ENCODE measurements around the gene DIABLO. TPM values are rescaled to one million over a fixed set of nuclear protein-coding genes. Genes with fewer than 3 reads are reported as not detected.

Gene DIABLO
- total RNA-seq, 1 experiment from 2014 or later, result 72.0 TPM

GRCh38 chr12:122202017-122202416 lies 23.8 kb downstream of the DIABLO start:
- Histone ChIP-seq H3K36me3 (ENCODE audit: insufficient read depth, low read length, poor library complexity, severe bottlenecking) (no peaks in the 10 kb centered on the region), H3K4me1 (ENCODE audit: insufficient read depth, low read length, poor library complexity, severe bottlenecking) (peaks cover 14% of the 10 kb centered on the region), H3K4me3 (ENCODE audit: low read depth, low read length, poor library complexity, severe bottlenecking) (no peak overlapping the region), H3K27ac (ENCODE audit: low read depth, low read length, poor library complexity, severe bottlenecking) (no peak overlapping the region), H3K9me3 (ENCODE audit: low read depth, low read length, poor library complexity, severe bottlenecking) (no peaks in the 10 kb centered on the region), H3K27me3 (replicated peaks; ENCODE audit: insufficient read depth, low read depth, low read length, poor library complexity) (peaks cover 15% of the 10 kb centered on the region)
- no peak for DNase-seq (ENCODE audit: low spot score)
- no TSS peak for BruUV-seq (replicated peaks)
- ChIA-PET POLR2A (ENCODE audit: low non-redundant PET) (no interaction called here), CTCF (no interaction called here)
- TF ChIP-seq CTCF (conservative IDR thresholded peaks at IDR 0.05; ENCODE audit: low read depth, low read length), result no peak
- intact Hi-C loops (cut with micrococcal nuclease; ENCODE audit: unreplicated experiment), result no loop called here

GRCh38 chr12:122201381-122201780 lies 24.5 kb downstream of the DIABLO start:
- H3K36me3 ChIP-seq (ENCODE audit: insufficient read depth, low read length, poor library complexity, severe bottlenecking), result no peaks in the 10 kb centered on the region
- ChIA-PET POLR2A (ENCODE audit: low non-redundant PET) (no interaction called here), CTCF (no interaction called here)
- intact Hi-C loops (cut with micrococcal nuclease; ENCODE audit: unreplicated experiment), result no loop called here
- H3K4me1 ChIP-seq (ENCODE audit: insufficient read depth, low read length, poor library complexity, severe bottlenecking), result peaks cover 14% of the 10 kb centered on the region
- no peaks in the 10 kb centered on the region for H3K9me3 ChIP-seq (ENCODE audit: low read depth, low read length, poor library complexity, severe bottlenecking)
- BruUV-seq (replicated peaks), result no TSS peak
- peaks cover 15% of the 10 kb centered on the region for H3K27me3 ChIP-seq (replicated peaks; ENCODE audit: insufficient read depth, low read depth, low read length, poor library complexity)
- DNase-seq (ENCODE audit: low spot score), result no peak
- H3K4me3 ChIP-seq (ENCODE audit: low read depth, low read length, poor library complexity, severe bottlenecking), result no peak overlapping the region
- TF ChIP-seq EZH2 (IDR thresholded peaks at IDR 0.05; ENCODE audit: borderline replicate concordance, low read depth, low read length, poor library complexity, severe bottlenecking), result no peak
- TF ChIP-seq CTCF (conservative IDR thresholded peaks at IDR 0.05; ENCODE audit: low read depth, low read length), result no peak
- no peak overlapping the region for H3K27ac ChIP-seq (ENCODE audit: low read depth, low read length, poor library complexity, severe bottlenecking)

GRCh38 chr12:122200541-122201175 lies 25.2 kb downstream of the DIABLO start:
- CTCF ChIA-PET, result no interaction called here
- no peak overlapping the region for H3K27ac ChIP-seq (ENCODE audit: low read depth, low read length, poor library complexity, severe bottlenecking)
- no peaks in the 10 kb centered on the region for H3K36me3 ChIP-seq (ENCODE audit: insufficient read depth, low read length, poor library complexity, severe bottlenecking)
- intact Hi-C loops (cut with micrococcal nuclease; ENCODE audit: unreplicated experiment), result no loop called here
- TF ChIP-seq CTCF (conservative IDR thresholded peaks at IDR 0.05; ENCODE audit: low read depth, low read length) (no peak), EZH2 (IDR thresholded peaks at IDR 0.05; ENCODE audit: borderline replicate concordance, low read depth, low read length, poor library complexity, severe bottlenecking) (no peak)
- H3K4me1 ChIP-seq (ENCODE audit: insufficient read depth, low read length, poor library complexity, severe bottlenecking), result peaks cover 14% of the 10 kb centered on the region
- peaks cover 15% of the 10 kb centered on the region for H3K27me3 ChIP-seq (replicated peaks; ENCODE audit: insufficient read depth, low read depth, low read length, poor library complexity)
- BruUV-seq (replicated peaks), result no TSS peak
- no peak for DNase-seq (ENCODE audit: low spot score)
- H3K9me3 ChIP-seq (ENCODE audit: low read depth, low read length, poor library complexity, severe bottlenecking), result no peaks in the 10 kb centered on the region
- POLR2A ChIA-PET (ENCODE audit: low non-redundant PET), result no interaction called here
- H3K4me3 ChIP-seq (ENCODE audit: low read depth, low read length, poor library complexity, severe bottlenecking), result no peak overlapping the region
